ENCODE results near the gene GPC4.

- TF ChIP-seq POLR2A (IDR thresholded peaks at IDR 0.05) (no peak), POLR2AphosphoS5 (IDR thresholded peaks at IDR 0.05) (no peak)
These were observed 52.8 kb downstream of the GPC4 start for GRCh38 chrX:133362538-133362937.

All from prostate gland (tissue), 1 donor.